ENCODE data around the gene TPRX1.

Gene TPRX1

GRCh38 chr19:47755762-47756626 is 48.4 kb downstream of the TPRX1 start:
- no peak for DNase-seq
- in situ Hi-C loops (cut with MboI; ENCODE audit: low pct_unique_long_range_greater_than_20kb, low sequenced_read_pairs) = no loop called here

GRCh38 chr19:47755065-47755761 is 49.1 kb downstream of the TPRX1 start:
- DNase-seq = no peak
- in situ Hi-C loops (cut with MboI; ENCODE audit: low pct_unique_long_range_greater_than_20kb, low sequenced_read_pairs) = no loop called here

- in situ Hi-C loops (cut with MboI; ENCODE audit: low pct_unique_long_range_greater_than_20kb, low sequenced_read_pairs) = no loop called here
- DNase-seq = no peak
Measured at GRCh38 chr19:47754206-47755064, 49.9 kb downstream of the TPRX1 start.

GRCh38 chr19:47752440-47753211 is 51.7 kb downstream of the TPRX1 start:
- DNase-seq = no peak
- in situ Hi-C loops (cut with MboI; ENCODE audit: low pct_unique_long_range_greater_than_20kb, low sequenced_read_pairs) = no loop called here
